Dendritic cell treated with granulocyte-macrophage colony-stimulating factor and Interleukin-4, amounts not matched to agents 40 ng/mL and 50 ng/mL, for 4 days (primary cell): ENCODE data around the gene ACR.

Source experiments
- H3K27ac Mint-ChIP-seq: one replicate; pipeline ENCODE4 v1.8.0; 2022; ENCODE audit warnings: mild to moderate bottlenecking, mixed read lengths
- H3K27me3 Mint-ChIP-seq: one replicate; pipeline ENCODE4 v1.8.0; 2022; ENCODE audit warnings: mild to moderate bottlenecking, mixed read lengths
- H3K36me3 Mint-ChIP-seq: one replicate; pipeline ENCODE4 v1.8.0; 2022; ENCODE audit warnings: low read depth, mixed read lengths
- H3K4me1 Mint-ChIP-seq: one replicate; pipeline ENCODE4 v1.8.0; 2022; ENCODE audit warnings: low read depth, mixed read lengths
- H3K4me3 Mint-ChIP-seq: one replicate; pipeline ENCODE4 v1.8.0; 2022; ENCODE audit warnings: mild to moderate bottlenecking, moderate library complexity, mixed read lengths
- H3K9me3 Mint-ChIP-seq: one replicate; pipeline ENCODE4 v1.8.0; 2022; ENCODE audit warnings: mixed read lengths
- intact Hi-C: fragments of 100-400 bp; cut with micrococcal nuclease; formaldehyde crosslinking; loops from one replicate; pipeline ENCODE4 v1.15.0; 2022

Gene ACR

DNA sequence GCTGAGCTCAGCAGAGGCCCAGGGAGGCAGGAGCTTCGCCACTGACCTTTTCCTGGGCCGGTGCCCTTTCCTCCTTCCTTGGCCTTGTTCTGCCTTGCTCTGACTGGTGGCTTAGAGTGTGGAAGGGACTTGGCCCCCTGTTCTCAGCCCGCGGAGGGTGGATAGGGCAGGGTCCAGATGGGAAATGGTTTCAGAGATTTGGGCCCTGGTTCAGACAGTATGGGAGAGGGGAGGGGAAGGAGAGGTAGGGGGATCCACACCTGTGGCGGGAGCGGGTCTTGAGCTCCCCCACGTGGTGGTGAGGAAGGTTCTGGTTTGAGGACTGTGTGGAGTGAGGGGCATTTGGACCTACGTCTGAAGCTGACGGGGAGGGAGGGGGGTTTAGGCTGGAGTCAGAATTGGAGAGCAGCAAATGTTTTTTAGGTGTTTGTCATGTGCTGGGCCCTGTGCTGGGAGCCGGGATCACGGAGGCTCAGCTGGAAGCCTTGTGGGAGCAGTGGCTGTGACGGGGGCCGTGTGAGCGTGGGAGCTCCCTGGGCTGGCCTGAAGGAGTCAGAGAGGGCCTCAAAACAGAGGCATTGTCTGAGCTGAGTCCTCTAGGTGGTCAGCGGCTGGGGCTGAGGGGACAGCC, 38.1 kb upstream of the ACR start:
- intact Hi-C loops: no loop called here
- H3K4me3 Mint-ChIP-seq: no peak overlapping the region

GRCh38 chr22:50700387-50701075, 37.5 kb upstream of the ACR start:
- Mint-ChIP-seq H3K27me3 (no peaks in the 10 kb centered on the region), H3K4me3 (no peak overlapping the region), H3K27ac (no peak overlapping the region), H3K4me1 (no peaks in the 10 kb centered on the region), H3K9me3 (no peaks in the 10 kb centered on the region), H3K36me3 (no peaks in the 10 kb centered on the region)
- intact Hi-C loops: no loop called here

More for the DNA sequence above, 38.1 kb upstream of the ACR start:
- H3K9me3 Mint-ChIP-seq: no peaks in the 10 kb centered on the region
- H3K27ac Mint-ChIP-seq: no peak overlapping the region
- H3K4me1 Mint-ChIP-seq: no peaks in the 10 kb centered on the region
- no peaks in the 10 kb centered on the region for H3K36me3 Mint-ChIP-seq
- no peaks in the 10 kb centered on the region for H3K27me3 Mint-ChIP-seq

DNA sequence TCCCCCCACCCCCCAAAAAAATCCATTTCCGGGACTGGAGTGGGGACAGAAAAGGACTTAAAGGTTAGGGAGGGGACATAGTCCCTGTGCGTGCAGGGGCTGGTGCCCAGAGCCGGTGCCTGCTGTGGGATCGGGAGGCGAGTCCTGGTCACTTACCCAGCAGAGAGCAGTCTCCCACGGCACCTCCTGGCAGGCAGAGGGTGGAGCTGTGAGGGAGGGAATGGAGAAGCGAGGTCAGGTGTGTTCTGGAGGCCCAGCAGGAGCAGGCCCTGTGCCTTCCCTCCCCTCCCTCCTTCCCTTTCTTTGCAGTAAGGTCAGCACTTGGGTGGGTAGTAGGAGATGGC, 37.0 kb upstream of the ACR start:
- intact Hi-C loops: no loop called here
- H3K27ac Mint-ChIP-seq: no peak overlapping the region
- no peaks in the 10 kb centered on the region for H3K36me3 Mint-ChIP-seq
- H3K4me1 Mint-ChIP-seq: no peaks in the 10 kb centered on the region
- H3K27me3 Mint-ChIP-seq: no peaks in the 10 kb centered on the region
- H3K4me3 Mint-ChIP-seq: no peak overlapping the region
- no peaks in the 10 kb centered on the region for H3K9me3 Mint-ChIP-seq

DNA sequence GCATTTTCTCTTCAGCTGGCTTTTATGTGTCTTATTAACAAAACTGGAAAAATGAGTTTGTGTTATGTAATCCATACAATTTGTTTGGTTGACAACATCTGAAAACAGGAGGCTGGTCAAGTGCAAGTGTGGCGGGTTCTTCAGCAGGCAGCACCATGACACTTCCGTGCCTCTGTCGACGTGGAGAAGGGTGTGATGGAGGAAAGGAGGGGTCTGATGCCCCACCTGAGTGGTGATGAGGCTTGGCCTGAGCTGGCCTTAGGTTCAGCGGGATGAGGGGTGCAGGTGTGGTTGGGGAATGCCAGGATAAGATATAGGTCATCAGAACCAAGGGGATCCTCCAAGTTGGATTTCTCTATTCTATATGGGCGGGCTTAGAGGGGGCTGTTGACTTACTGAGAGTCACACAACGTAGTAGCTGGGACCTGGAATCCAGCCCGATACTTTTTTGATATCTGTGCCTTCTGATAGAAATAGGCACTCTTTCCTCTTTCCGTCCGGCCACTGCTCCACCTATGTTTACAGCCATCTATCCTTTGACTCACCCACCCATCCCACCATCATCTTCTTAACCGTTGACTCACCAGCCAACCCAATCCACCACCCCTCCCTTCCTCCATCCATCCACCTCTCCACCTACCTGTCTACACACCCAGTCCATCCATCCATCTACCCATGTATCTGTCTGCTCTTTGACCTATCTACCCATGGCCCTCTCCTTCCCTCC, 36.4 kb upstream of the ACR start:
- Mint-ChIP-seq H3K27ac (no peak overlapping the region), H3K4me3 (no peak overlapping the region), H3K27me3 (no peaks in the 10 kb centered on the region), H3K9me3 (no peaks in the 10 kb centered on the region), H3K4me1 (no peaks in the 10 kb centered on the region), H3K36me3 (no peaks in the 10 kb centered on the region)
- intact Hi-C loops: no loop called here

DNA sequence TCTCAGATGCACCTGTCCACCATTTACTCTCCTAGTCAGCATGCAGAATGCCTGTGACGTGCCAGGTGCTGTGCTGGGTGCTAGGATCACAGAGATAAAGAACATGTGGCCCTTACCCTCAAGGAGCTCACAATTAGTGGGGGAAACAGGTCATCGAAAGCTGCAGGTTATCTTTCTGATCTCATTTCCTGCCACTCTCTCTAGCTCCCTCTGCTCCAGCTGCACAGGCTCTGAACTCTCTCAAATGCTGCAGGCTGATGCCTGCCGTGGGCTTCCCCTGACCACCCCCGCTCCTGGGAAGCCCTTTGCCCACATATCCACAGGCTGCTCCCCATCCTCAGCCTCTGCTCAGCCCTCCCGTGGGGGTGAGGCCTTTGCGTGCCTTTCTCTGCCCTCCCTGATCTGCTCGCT, 35.7 kb upstream of the ACR start:
- intact Hi-C loops: no loop called here
- Mint-ChIP-seq H3K4me1 (no peaks in the 10 kb centered on the region), H3K4me3 (no peak overlapping the region), H3K9me3 (no peaks in the 10 kb centered on the region), H3K27ac (no peak overlapping the region), H3K27me3 (no peaks in the 10 kb centered on the region), H3K36me3 (no peaks in the 10 kb centered on the region)

DNA sequence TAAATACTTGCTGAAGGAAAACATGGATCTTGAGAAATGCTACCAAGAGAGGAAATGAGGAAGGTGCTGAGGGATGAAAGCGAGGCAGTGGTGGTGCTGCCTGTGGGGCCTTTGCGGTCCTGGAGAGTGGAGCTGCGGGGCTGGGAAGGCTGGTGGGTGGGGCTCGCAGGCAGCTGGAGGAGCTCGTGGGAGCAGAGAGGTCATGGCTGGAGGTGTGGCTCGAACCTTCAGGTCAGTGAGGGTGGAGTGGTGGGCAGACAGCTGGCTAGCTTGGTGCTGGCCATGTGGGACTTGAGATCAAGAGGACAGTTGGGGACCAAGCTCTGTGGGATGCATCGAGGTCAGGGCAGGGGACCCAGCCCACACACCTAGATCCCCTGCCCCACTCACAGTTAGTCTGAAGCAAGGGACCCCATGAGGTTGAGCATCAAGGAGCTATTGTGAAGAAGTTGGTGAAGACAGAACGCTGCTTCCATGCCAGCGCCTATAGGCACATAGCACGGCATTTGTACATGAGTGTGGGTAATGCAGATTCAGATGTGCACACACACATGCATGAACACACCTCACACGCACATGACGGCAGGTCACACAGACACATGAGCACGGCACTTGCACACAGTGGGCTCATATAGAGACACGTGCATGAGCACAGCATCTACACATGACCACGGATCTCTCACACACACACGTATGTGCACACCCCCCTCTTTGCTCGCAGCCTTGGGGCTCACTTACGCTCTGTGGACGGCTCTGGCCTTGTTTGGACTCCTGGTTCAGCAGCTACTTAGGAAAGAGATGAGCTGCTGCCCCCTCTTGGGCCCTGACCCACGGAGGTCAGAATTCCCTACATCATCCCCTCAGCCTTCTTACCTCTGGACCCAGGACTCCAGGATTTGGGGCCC, 34.9 kb upstream of the ACR start:
- Mint-ChIP-seq H3K27me3 (no peaks in the 10 kb centered on the region), H3K4me3 (no peak overlapping the region), H3K27ac (no peak overlapping the region), H3K36me3 (no peaks in the 10 kb centered on the region), H3K9me3 (no peaks in the 10 kb centered on the region), H3K4me1 (no peaks in the 10 kb centered on the region)
- intact Hi-C loops: no loop called here

GRCh38 chr22:50703726-50704509, 34.1 kb upstream of the ACR start:
- H3K4me3 Mint-ChIP-seq: no peak overlapping the region

DNA sequence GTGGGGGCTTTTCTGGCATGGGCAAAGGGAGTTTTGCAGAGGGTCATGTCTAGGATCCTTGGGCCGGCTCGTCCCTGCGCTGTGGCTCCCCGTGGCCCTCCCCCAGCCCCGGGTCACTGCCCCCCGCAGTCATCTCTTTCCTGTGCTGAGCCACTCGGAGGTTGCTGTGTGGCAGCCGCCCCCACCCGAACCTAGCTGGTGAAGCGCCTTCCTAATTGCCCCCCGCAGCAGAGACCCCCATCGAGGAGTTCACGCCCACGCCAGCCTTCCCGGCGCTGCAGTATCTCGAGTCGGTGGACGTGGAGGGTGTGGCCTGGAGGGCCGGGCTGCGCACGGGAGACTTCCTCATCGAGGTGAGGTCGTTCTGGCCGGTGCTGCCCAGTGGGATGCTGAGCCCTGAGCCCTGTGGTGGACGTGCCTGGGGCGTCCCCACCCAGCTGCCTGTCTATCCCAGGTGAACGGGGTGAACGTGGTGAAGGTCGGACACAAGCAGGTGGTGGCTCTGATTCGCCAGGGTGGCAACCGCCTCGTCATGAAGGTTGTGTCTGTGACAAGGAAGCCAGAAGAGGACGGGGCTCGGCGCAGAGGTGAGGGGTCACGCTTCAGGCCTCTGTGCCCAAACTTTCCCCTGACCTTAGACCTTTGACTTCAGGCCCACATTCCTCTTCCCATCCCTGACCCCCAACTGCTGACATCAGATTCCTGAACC, 33.3 kb upstream of the ACR start:
- intact Hi-C loops: no loop called here
- Mint-ChIP-seq H3K4me3 (no peak overlapping the region), H3K9me3 (no peaks in the 10 kb centered on the region), H3K36me3 (no peaks in the 10 kb centered on the region), H3K27me3 (no peaks in the 10 kb centered on the region), H3K4me1 (no peaks in the 10 kb centered on the region), H3K27ac (no peak overlapping the region)

More at GRCh38 chr22:50703726-50704509, 34.1 kb upstream of the ACR start:
- Mint-ChIP-seq H3K27ac (no peak overlapping the region), H3K27me3 (no peaks in the 10 kb centered on the region), H3K4me1 (no peaks in the 10 kb centered on the region), H3K9me3 (no peaks in the 10 kb centered on the region), H3K36me3 (no peaks in the 10 kb centered on the region)
- intact Hi-C loops: no loop called here

DNA sequence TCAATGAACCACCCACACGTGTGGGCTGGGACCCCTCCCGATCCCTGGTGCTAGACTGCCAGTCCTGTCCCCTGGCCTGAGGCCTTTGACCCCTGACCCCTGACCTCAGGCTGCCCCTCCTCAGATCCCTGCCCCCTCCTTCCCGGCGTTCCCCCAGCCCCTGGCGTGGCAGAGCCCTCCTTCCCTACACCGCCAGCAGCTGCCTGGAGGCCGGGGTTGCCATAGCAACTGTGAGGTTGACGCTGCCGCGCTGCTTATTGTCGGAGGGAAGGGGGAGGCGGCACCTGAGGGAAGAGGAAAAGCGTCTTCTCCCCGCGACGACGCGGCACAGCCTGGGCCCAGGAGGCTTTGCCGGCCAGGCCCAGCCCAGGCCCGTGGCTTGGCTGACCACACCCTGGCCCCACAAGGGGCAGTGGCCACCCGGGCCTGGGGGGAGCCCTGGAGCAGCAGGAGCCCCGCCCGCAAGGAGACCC, 32.7 kb upstream of the ACR start:
- Mint-ChIP-seq H3K36me3 (no peaks in the 10 kb centered on the region), H3K4me1 (no peaks in the 10 kb centered on the region), H3K9me3 (no peaks in the 10 kb centered on the region), H3K27me3 (no peaks in the 10 kb centered on the region), H3K27ac (no peak overlapping the region), H3K4me3 (no peak overlapping the region)
- intact Hi-C loops: no loop called here

DNA sequence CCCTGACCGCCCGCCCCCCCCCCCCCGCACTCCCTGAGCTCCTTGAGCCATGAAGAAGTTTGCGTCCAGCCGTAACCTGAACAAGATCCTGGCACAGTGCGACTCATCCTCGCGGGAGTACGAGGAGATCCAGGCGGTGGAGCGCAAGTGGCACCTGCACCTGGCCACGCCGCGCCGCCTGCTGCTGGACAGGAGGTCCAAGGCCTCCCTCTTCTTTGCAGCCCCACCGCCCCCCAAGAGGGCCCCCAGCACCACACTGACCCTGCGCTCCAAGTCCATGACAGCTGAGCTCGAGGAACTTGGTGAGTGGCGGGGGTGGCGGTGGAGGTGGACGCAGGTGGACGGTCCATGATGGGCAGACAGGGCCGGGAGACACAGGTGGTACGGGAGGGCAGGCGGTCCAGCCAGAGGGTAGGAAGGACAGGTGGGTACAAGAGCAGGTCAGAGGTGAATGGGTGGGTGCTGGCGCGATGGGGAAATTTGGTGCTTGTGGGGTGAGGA, 32.1 kb upstream of the ACR start:
- Mint-ChIP-seq H3K36me3 (no peaks in the 10 kb centered on the region), H3K4me1 (no peaks in the 10 kb centered on the region), H3K9me3 (no peaks in the 10 kb centered on the region), H3K4me3 (no peak overlapping the region), H3K27ac (no peak overlapping the region), H3K27me3 (no peaks in the 10 kb centered on the region)
- intact Hi-C loops: no loop called here

DNA sequence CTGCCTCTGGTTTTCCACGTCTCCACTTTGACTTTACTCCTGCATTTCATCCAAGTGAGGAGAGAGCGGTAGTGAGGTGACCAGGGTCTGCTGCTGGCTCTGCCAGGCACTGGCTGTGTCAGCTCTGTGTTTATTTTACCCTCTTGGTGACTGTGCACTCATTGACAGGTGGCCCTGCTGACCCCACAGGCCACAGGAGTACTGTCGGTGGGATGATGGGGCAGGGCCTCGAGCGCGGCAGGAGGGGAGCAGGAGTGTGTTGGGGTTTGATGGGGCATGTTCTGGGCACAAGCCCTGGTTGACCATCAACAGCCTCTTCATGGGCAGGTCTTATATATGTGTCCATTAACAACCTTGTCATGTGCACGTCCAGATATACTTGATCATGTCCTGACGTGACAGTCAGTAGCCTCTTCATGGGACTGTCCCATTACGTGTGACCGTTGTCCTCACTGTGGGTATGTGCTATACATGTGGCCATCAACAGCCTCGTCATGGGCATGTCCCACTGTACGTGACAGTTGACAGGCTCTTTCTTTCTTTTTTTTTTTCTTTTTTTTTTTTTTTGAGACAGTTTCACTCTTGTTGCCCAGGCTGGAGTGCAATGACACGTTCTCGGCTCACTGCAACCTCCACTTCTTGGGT, 31.4 kb upstream of the ACR start:
- Mint-ChIP-seq H3K9me3 (no peaks in the 10 kb centered on the region), H3K4me1 (no peaks in the 10 kb centered on the region), H3K36me3 (no peaks in the 10 kb centered on the region), H3K4me3 (no peak overlapping the region), H3K27me3 (no peaks in the 10 kb centered on the region), H3K27ac (no peak overlapping the region)
- intact Hi-C loops: no loop called here

DNA sequence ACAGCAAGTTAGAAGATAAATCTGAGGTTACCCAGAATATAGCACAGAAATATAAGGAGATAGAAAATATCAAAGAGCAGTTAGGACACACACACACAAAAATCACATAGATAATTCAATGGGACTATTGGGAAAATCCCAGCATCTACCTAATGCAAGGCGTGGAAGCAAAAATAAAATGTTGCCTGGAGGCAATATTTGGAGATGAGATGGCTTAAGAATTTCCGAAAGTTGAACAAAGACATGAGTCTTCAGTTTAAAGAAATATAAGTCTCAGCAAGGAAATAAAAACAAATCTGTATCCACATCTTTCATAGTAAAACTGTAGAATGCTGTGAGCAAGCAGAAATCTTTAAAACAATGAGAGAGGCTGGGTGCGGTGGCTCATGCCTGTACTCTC, 29.5 kb upstream of the ACR start:
- no peaks in the 10 kb centered on the region for H3K4me1 Mint-ChIP-seq
- H3K9me3 Mint-ChIP-seq: no peaks in the 10 kb centered on the region
- no peak overlapping the region for H3K27ac Mint-ChIP-seq
- no peaks in the 10 kb centered on the region for H3K36me3 Mint-ChIP-seq
- intact Hi-C loops: no loop called here
- no peak overlapping the region for H3K4me3 Mint-ChIP-seq
- H3K27me3 Mint-ChIP-seq: no peaks in the 10 kb centered on the region
